K562 (cell line): Measurements from ENCODE around the gene SLC7A6. TPM values are rescaled to one million over a fixed set of nuclear protein-coding genes. Genes with fewer than 3 reads are reported as not detected.

Experiments used
- BMI1 ChIP-seq: fragments of 150-350 bp; IDR thresholded peaks from 2 replicates; pipeline ENCODE4 v1.6.1; 2014; ENCODE audit warnings: low read length
- MAZ ChIP-seq, 2 experiments: fragments of 450-650 bp in 1 of 2; sonication (generic) in 1 of 2; formaldehyde crosslinking; IDR thresholded peaks in 1 of 2; conservative IDR thresholded peaks in 1 of 2; 2 replicates each; pipeline versions ENCODE4 v1.4.0 to v1.5.0; 2020; ENCODE audit warnings: mild to moderate bottlenecking in 1 of 2, missing genetic modification reagents in 1 of 2
- MEIS2 ChIP-seq: fragments of 450-650 bp; IDR thresholded peaks from 2 replicates; pipeline ENCODE4 v1.6.1; 2014; ENCODE audit warnings: mild to moderate bottlenecking; ENCODE audit not compliant: partially characterized antibody
- MYNN ChIP-seq, 2 experiments: sonication (generic); formaldehyde crosslinking in 1 of 2; IDR thresholded peaks; 2 replicates each; pipeline versions ENCODE4 v1.5.0 to v1.6.1; 2016 to 2020; ENCODE audit warnings: antibody characterized with exemption in 1 of 2, missing genetic modification reagents in 1 of 2
- PRDM10 ChIP-seq: fragments of 450-650 bp; IDR thresholded peaks from 2 replicates; pipeline ENCODE4 v1.6.1; 2018; ENCODE audit not compliant: partially characterized antibody
- RFX1 ChIP-seq: fragments of 450-650 bp; IDR thresholded peaks from 2 replicates; pipeline ENCODE4 v1.6.1; 2016; ENCODE audit warnings: mild to moderate bottlenecking, moderate library complexity
- SP1 ChIP-seq: sonication (generic); formaldehyde crosslinking; IDR thresholded peaks from 2 replicates; pipeline ENCODE4 v1.8.1; 2022; ENCODE audit warnings: mild to moderate bottlenecking, missing genetic modification reagents
- ZNF24 ChIP-seq: fragments of 450-650 bp; IDR thresholded peaks from 2 replicates; pipeline ENCODE4 v1.6.1; 2016
- ZNF280A ChIP-seq: fragments of 450-650 bp; IDR thresholded peaks from 2 replicates; pipeline ENCODE4 v1.6.1; 2018; ENCODE audit warnings: mild to moderate bottlenecking, low read depth; ENCODE audit not compliant: partially characterized antibody
- ZNF407 ChIP-seq: fragments of 450-650 bp; IDR thresholded peaks from 2 replicates; pipeline ENCODE4 v1.6.1; 2016; ENCODE audit warnings: low read depth
- polyA plus RNA-seq, 8 experiments: library from polyadenylated mRNA; depleted of rRNA in 4 of 8; stranded (reverse) in 5 of 8; unstranded in 3 of 8; fragments of >200 nt; fragmentation: Nextera tagmentation in 2 of 8; fragmentation: Illumina TruSeq in 1 of 8; extraction: Ambion mirVana in 2 of 8; extraction: Trizol in 1 of 8; gene quantifications; 2 replicates each; pipeline versions ENCODE4 v1.2.1 to v1.2.3, GENCODE V29; 2011 to 2014; ENCODE audit warnings: inconsistent platforms in 1 of 8, missing spikeins in 1 of 8
- total RNA-seq, 7 experiments: library from RNA; depleted of rRNA in 6 of 7; stranded (reverse); fragments of >200 nt in 6 of 7; fragmentation: Illumina TruSeq in 2 of 7; extraction: Trizol in 2 of 7; gene quantifications; 2 replicates each; pipeline versions ENCODE4 v1.2.1 to v1.2.3, GENCODE V29; 2011 to 2021; ENCODE audit warnings: low replicate concordance in 1 of 7
- TF ChIP-seq, protein P1 (sequence below): sonication (generic); IDR thresholded peaks from 2 replicates; pipeline ENCODE4 v1.6.1; 2016

Gene SLC7A6
- total and polyA plus RNA-seq, 9 of the 15 experiments (the other 6 are each of a cell fraction or from before 2014, with no cell fraction given), result 12.6 to 60.1 (median 29.8) TPM

DNA sequence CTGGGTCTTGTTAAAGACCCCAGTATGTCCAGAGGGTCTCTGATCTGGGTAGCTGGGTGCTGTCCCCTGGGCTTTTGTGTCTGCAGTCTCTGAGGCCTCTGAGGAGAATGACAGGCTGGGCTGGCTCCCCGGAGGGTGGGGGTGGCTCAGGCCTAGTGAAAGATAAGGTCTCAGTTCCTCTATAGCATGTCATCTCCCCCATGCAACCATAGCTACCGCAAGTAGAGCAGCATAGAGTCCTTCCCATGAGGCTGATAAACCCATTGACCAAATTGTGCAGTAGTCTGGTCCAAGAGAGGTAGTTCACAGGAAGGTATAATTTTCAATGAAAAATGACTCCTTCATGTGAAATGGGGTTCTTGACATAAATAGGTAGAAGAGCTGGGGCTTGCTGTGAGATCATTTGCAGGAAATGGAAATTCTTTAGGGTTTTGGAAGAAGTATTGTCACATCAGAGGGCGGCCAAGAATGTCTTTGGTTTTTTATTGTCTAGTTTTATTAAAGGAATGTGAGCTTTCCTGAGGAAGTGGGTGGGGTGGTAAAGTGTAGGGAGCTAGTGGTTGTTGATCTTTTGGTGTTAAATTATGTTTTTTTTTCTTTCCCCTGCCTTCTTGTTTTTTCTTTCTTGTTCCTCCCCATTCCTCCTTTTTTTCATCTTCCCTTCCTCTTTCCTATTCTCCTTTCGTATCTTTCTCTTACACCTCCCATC lies 25.4 kb downstream of the SLC7A6 start (continued):
- TF ChIP-seq ZNF407, result 0 out of 2 replicates have a peak, but pooled peaks have one; percentile 11
- TF ChIP-seq MAZ (CRISPR knock-in tag; conservative IDR thresholded peaks at IDR 0.05 in 1 of 2, IDR thresholded peaks at IDR 0.05 in 1 of 2), result peak; percentile 34 to 82; a peak in 3 of 4 replicates
- TF ChIP-seq ZNF280A, result peak; percentile 37
- TF ChIP-seq, protein P1, sequence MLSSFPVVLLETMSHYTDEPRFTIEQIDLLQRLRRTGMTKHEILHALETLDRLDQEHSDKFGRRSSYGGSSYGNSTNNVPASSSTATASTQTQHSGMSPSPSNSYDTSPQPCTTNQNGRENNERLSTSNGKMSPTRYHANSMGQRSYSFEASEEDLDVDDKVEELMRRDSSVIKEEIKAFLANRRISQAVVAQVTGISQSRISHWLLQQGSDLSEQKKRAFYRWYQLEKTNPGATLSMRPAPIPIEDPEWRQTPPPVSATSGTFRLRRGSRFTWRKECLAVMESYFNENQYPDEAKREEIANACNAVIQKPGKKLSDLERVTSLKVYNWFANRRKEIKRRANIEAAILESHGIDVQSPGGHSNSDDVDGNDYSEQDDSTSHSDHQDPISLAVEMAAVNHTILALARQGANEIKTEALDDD, result peak; percentile 58; the same call in 1 of the 2 replicates
- no peak for TF ChIP-seq SP1
- 0 out of 2 replicates have a peak, but pooled peaks have one; percentile 17 for TF ChIP-seq MYNN (IDR thresholded peaks at IDR 0.05)
- no peak for TF ChIP-seq MYNN (CRISPR knock-in tag; IDR thresholded peaks at IDR 0.05)
- peak; percentile 56; the same call in 1 of the 2 replicates for TF ChIP-seq ZNF24
- TF ChIP-seq BMI1, result peak; percentile 40; the same call in 1 of the 2 replicates
- peak; percentile 66 for TF ChIP-seq MEIS2
- peak; percentile 87 for TF ChIP-seq RFX1
- TF ChIP-seq PRDM10, result peak; percentile 27
